ENCODE results near the gene IRX6.

Gene IRX6

GRCh38 chr16:55340445-55340844, 16.4 kb downstream of the IRX6 start:
- Histone ChIP-seq H3K27ac (no peak overlapping the region), H3K4me3 (no peak overlapping the region)
- no peak for DNase-seq (ENCODE audit: low spot score)
- TF ChIP-seq, protein P1, sequence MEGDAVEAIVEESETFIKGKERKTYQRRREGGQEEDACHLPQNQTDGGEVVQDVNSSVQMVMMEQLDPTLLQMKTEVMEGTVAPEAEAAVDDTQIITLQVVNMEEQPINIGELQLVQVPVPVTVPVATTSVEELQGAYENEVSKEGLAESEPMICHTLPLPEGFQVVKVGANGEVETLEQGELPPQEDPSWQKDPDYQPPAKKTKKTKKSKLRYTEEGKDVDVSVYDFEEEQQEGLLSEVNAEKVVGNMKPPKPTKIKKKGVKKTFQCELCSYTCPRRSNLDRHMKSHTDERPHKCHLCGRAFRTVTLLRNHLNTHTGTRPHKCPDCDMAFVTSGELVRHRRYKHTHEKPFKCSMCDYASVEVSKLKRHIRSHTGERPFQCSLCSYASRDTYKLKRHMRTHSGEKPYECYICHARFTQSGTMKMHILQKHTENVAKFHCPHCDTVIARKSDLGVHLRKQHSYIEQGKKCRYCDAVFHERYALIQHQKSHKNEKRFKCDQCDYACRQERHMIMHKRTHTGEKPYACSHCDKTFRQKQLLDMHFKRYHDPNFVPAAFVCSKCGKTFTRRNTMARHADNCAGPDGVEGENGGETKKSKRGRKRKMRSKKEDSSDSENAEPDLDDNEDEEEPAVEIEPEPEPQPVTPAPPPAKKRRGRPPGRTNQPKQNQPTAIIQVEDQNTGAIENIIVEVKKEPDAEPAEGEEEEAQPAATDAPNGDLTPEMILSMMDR (IDR thresholded peaks at IDR 0.05): no peak

- DNase-seq (ENCODE audit: low spot score): no peak
- no peak overlapping the region for H3K27ac ChIP-seq
- H3K4me3 ChIP-seq: no peak overlapping the region
- TF ChIP-seq, protein P1 (IDR thresholded peaks at IDR 0.05): no peak
These were observed 17.7 kb downstream of the IRX6 start for GRCh38 chr16:55341681-55342080.

GRCh38 chr16:55346475-55346874, 22.5 kb downstream of the IRX6 start:
- Histone ChIP-seq H3K27ac (no peak overlapping the region), H3K4me3 (no peak overlapping the region)
- DNase-seq (ENCODE audit: low spot score): no peak
- TF ChIP-seq, protein P1 (IDR thresholded peaks at IDR 0.05): no peak

DNA sequence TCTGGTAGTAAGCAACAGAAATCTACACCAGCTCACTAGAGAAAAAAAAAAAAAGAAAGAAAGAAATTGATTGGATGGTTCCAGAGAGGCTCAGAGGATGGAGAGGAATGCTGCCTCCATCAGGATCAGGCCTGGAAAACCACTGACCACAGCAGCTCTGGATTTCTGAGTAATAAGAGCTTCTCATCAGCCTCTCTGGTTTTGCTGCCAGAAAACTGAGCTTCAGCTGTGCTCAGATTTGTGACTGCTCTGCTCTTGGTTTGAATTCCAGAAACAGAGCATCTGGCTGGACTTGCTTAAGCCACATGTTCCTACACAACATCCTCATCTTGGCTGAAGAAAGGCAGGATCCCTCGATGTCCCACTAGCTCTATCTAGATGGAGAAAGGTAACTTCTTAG, 25.9 kb downstream of the IRX6 start:
- H3K4me3 ChIP-seq: no peak overlapping the region
- no peak overlapping the region for H3K27ac ChIP-seq
- no peak for DNase-seq (ENCODE audit: low spot score)
- TF ChIP-seq, protein P1 (IDR thresholded peaks at IDR 0.05): no peak

DNA sequence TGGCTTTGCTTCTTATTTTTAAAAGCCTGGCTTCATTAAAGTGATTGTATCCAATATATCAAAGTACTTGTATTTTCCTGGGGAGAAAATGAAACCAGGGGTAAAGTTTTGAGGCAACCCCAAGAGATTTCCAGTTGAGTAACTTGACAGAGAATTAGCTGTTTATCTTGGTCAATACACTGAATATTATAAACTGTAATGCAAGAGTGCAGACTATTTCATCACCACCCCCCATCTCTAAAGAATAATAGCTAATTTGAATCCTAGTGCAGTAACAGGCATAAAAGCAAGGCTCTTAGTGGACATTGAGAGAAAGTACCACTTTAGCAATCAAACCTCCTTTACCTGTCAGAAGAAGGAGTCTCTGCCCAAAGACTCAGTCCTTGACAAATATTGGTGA, 27.0 kb downstream of the IRX6 start:
- Histone ChIP-seq H3K27ac (no peak overlapping the region), H3K4me3 (no peak overlapping the region)
- no peak for DNase-seq (ENCODE audit: low spot score)
- TF ChIP-seq, protein P1 (IDR thresholded peaks at IDR 0.05): no peak

DNA sequence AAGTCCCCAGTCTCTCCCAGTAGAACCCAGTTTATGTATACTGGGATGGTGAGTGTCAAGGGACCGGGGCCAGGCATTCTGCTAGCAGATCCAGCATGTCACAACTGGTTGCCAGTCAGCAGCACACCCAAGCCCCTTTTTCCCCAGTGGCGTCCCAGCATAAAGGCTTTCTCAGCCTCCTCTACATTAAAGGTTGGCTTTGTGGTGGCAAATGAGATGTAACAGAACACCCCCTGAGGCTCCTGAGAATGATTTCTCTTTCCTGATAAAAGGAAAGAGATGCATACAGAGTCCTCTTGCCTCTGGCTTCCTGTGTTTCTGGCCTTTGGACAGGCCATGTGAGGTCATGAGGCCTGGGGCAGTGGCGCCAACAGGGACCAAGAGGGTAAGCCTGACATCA, 27.9 kb downstream of the IRX6 start:
- Histone ChIP-seq H3K4me3 (no peak overlapping the region), H3K27ac (no peak overlapping the region)
- no peak for DNase-seq (ENCODE audit: low spot score)
- TF ChIP-seq, protein P1 (IDR thresholded peaks at IDR 0.05): no peak

DNA sequence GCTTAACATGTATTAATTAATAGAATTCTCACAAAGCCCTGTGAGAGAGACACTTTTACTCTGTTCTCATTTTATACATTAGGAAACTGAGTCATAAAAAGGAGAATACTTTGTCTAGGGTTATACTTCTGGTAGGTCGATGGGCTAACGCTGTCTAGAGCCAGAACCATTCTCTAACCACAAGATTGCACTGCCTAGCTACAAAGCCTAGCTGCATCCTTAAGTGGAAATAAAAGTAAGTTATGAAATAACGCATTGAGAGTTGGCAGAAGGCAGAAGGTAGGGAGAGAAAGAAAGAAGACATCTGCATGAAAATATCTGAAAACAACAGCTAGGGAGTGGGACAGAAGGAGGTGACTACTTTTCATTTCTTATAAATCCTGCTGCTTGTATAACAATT, 33.2 kb downstream of the IRX6 start:
- TF ChIP-seq, protein P1 (IDR thresholded peaks at IDR 0.05): no peak
- no peak for DNase-seq (ENCODE audit: low spot score)
- Histone ChIP-seq H3K27ac (no peak overlapping the region), H3K4me3 (no peak overlapping the region)

Data from coronary artery (tissue), 2 donors.